Measurements from ENCODE around the gene MCEMP1. TPM values are rescaled to one million over a fixed set of nuclear protein-coding genes. Genes with fewer than 3 reads are reported as not detected.

The MCEMP1 gene
- total RNA-seq, 3 donors from 2014 or later, result 1.0 to 2.4 TPM; not detected in 1

- Histone ChIP-seq H3K36me3 (no peaks in the 10 kb centered on the region), H3K9me3 (no peaks in the 10 kb centered on the region), H3K27ac (no peak overlapping the region), H3K27me3 (peaks cover 0 to 46% of the 10 kb centered on the region in 2 donors), H3K4me1 (no peaks in the 10 kb centered on the region), H3K4me3 (no peak overlapping the region)
- intact Hi-C loops (cut with DNase I; ENCODE audit: low total_unique reads), result loop anchor here (10.0 kb wide), 1 partner anchor 108 kb away; no protein-coding TSS in a partner anchor
- no peak for DNase-seq (ENCODE audit: low spot score in 2 of 2)
- TF ChIP-seq CTCF (IDR thresholded peaks at IDR 0.05), result no peak
- no peak for TF ChIP-seq POLR2A (IDR thresholded peaks at IDR 0.05)
- TF ChIP-seq POLR2AphosphoS5 (IDR thresholded peaks at IDR 0.05), result no peak
Observed at GRCh38 chr19:7672522-7672921, 4.4 kb upstream of the MCEMP1 start.

GRCh38 chr19:7674010-7675005 is 2.6 kb upstream of the MCEMP1 start:
- Histone ChIP-seq H3K27me3 (peaks cover 0 to 58% of the 10 kb centered on the region in 2 donors), H3K4me3 (no peak overlapping the region), H3K36me3 (no peaks in the 10 kb centered on the region), H3K27ac (no peak overlapping the region), H3K9me3 (no peaks in the 10 kb centered on the region), H3K4me1 (no peaks in the 10 kb centered on the region)
- TF ChIP-seq POLR2AphosphoS5 (IDR thresholded peaks at IDR 0.05) (no peak), POLR2A (IDR thresholded peaks at IDR 0.05) (no peak), CTCF (IDR thresholded peaks at IDR 0.05) (no peak)
- no peak for DNase-seq (ENCODE audit: low spot score in 2 of 2)
- intact Hi-C loops (cut with DNase I; ENCODE audit: low total_unique reads), result loop anchor here (10.0 kb wide), 1 partner anchor 110 kb away; no protein-coding TSS in a partner anchor

GRCh38 chr19:7676376-7676775 is 514 bp upstream of the MCEMP1 start:
- intact Hi-C loops (cut with DNase I; ENCODE audit: low total_unique reads), result loop anchor here (10.0 kb wide), 1 partner anchor 112 kb away; no protein-coding TSS in a partner anchor
- Histone ChIP-seq H3K27me3 (peaks cover 0 to 48% of the 10 kb centered on the region in 2 donors), H3K4me1 (peaks cover 0 to 3% of the 10 kb centered on the region in 2 donors), H3K36me3 (no peaks in the 10 kb centered on the region), H3K27ac (no peak overlapping the region), H3K4me3 (no peak overlapping the region), H3K9me3 (no peaks in the 10 kb centered on the region)
- TF ChIP-seq POLR2A (IDR thresholded peaks at IDR 0.05), result no peak
- no peak for TF ChIP-seq CTCF (IDR thresholded peaks at IDR 0.05)
- no peak for TF ChIP-seq POLR2AphosphoS5 (IDR thresholded peaks at IDR 0.05)
- no peak for DNase-seq (ENCODE audit: low spot score in 2 of 2)

- H3K9me3 ChIP-seq, result no peaks in the 10 kb centered on the region
- H3K4me3 ChIP-seq, result no peak overlapping the region
- no peaks in the 10 kb centered on the region for H3K36me3 ChIP-seq
- TF ChIP-seq POLR2A (IDR thresholded peaks at IDR 0.05) (no peak), CTCF (IDR thresholded peaks at IDR 0.05) (no peak), POLR2AphosphoS5 (IDR thresholded peaks at IDR 0.05) (no peak)
- H3K27me3 ChIP-seq, result peaks cover 0 to 38% of the 10 kb centered on the region in 2 donors
- H3K27ac ChIP-seq, result no peak overlapping the region
- DNase-seq (ENCODE audit: low spot score in 2 of 2), result no peak
- intact Hi-C loops (cut with DNase I; ENCODE audit: low total_unique reads), result loop anchor here (10.0 kb wide), 1 partner anchor 113 kb away; no protein-coding TSS in a partner anchor
- peaks cover 0 to 3% of the 10 kb centered on the region in 2 donors for H3K4me1 ChIP-seq
Observed at GRCh38 chr19:7677669-7678311, 900 bp downstream of the MCEMP1 start.

Data from breast epithelium (tissue), 4 donors.